BJ (cell line): ENCODE data around the gene SEPTIN1. TPM values are rescaled to one million over a fixed set of nuclear protein-coding genes. Genes with fewer than 3 reads are reported as not detected.

Source experiments
- CTCF ChIA-PET: fragments of 350-600 bp; formaldehyde crosslinking; extraction: SDS; loops from one replicate; lab custom pipeline; 2021; ENCODE audit warnings: antibody characterized with exemption, inconsistent platforms; lab: Yijun Ruan, JAX
- POLR2A ChIA-PET: fragments of 300-600 bp; sonication (Branson Sonifier 250); formaldehyde crosslinking; extraction: SDS; loops from one replicate; lab custom pipeline; 2021; ENCODE audit warnings: antibody characterized with exemption; lab: Charles Lee
- DNase-seq: peaks from one replicate; pipeline ENCODE4 v3.0.0-alpha.2; 2011; ENCODE audit warnings: low read depth
- H3K27me3 ChIP-seq: 2 replicates; pipeline ENCODE4 v1.6.0; 2011; ENCODE audit warnings: low read length; ENCODE audit not compliant: control insufficient read depth, insufficient read depth
- H3K36me3 ChIP-seq: 2 replicates; pipeline ENCODE4 v1.5.1; 2011; ENCODE audit warnings: low read length; ENCODE audit not compliant: control insufficient read depth, insufficient read depth
- H3K4me3 ChIP-seq: 2 replicates; pipeline ENCODE4 v1.5.1; 2011; ENCODE audit warnings: low read depth, mild to moderate bottlenecking, control low read depth, low read length
- CTCF ChIP-seq: IDR thresholded peaks from 2 replicates; pipeline ENCODE4 v1.5.1; 2011; ENCODE audit warnings: low read depth, mild to moderate bottlenecking, control low read depth, inconsistent platforms, low read length, moderate library complexity; ENCODE audit not compliant: insufficient read depth
- polyA plus RNA-seq: library from polyadenylated mRNA; depleted of rRNA; stranded (reverse); fragments of >200 nt; gene quantifications from 2 replicates; pipeline ENCODE4 v1.2.3, GENCODE V29; 2011

The SEPTIN1 gene
- polyA plus RNA-seq, 1 experiment, result 0.17 TPM

- CTCF ChIA-PET, result no interaction called here
Measured at GRCh38 chr16:30351001-30351441, 31.3 kb downstream of the SEPTIN1 start.

GRCh38 chr16:30350134-30350871 lies 32.1 kb downstream of the SEPTIN1 start:
- Histone ChIP-seq H3K4me3 (no peak overlapping the region), H3K27me3 (no peaks in the 10 kb centered on the region), H3K36me3 (peaks cover 6% of the 10 kb centered on the region; the same call in 1 of the 2 replicates)
- no peak for TF ChIP-seq CTCF
- POLR2A ChIA-PET, result interaction anchor here (0.6 kb wide), 2 partner anchors 21 to 68 kb away, joined by 3 to 4 read pairs; no protein-coding TSS in a partner anchor
- no peak for DNase-seq
- CTCF ChIA-PET, result interaction anchor here (0.6 kb wide), 1 partner anchor 24 kb away, joined by 3 read pairs; no protein-coding TSS in a partner anchor

More at GRCh38 chr16:30351001-30351441, 31.3 kb downstream of the SEPTIN1 start:
- TF ChIP-seq CTCF, result no peak
- H3K36me3 ChIP-seq, result peaks cover 6% of the 10 kb centered on the region; the same call in 1 of the 2 replicates
- no peak overlapping the region for H3K4me3 ChIP-seq
- H3K27me3 ChIP-seq, result no peaks in the 10 kb centered on the region
- POLR2A ChIA-PET, result no interaction called here
- no peak for DNase-seq

GRCh38 chr16:30349675-30350074 lies 32.7 kb downstream of the SEPTIN1 start:
- H3K36me3 ChIP-seq, result peaks cover 6% of the 10 kb centered on the region; the same call in 1 of the 2 replicates
- no peak for TF ChIP-seq CTCF
- ChIA-PET CTCF (no interaction called here), POLR2A (no interaction called here)
- H3K4me3 ChIP-seq, result no peak overlapping the region
- DNase-seq, result no peak
- H3K27me3 ChIP-seq, result no peaks in the 10 kb centered on the region

GRCh38 chr16:30348929-30349328 lies 33.4 kb downstream of the SEPTIN1 start:
- Histone ChIP-seq H3K36me3 (peaks cover 6% of the 10 kb centered on the region; the same call in 1 of the 2 replicates), H3K27me3 (no peaks in the 10 kb centered on the region), H3K4me3 (no peak overlapping the region)
- ChIA-PET POLR2A (no interaction called here), CTCF (no interaction called here)
- TF ChIP-seq CTCF, result no peak
- no peak for DNase-seq

- ChIA-PET CTCF (no interaction called here), POLR2A (no interaction called here)
- Histone ChIP-seq H3K4me3 (no peak overlapping the region), H3K27me3 (no peaks in the 10 kb centered on the region), H3K36me3 (peaks cover 3% of the 10 kb centered on the region; the same call in 1 of the 2 replicates)
- no peak for TF ChIP-seq CTCF
- DNase-seq, result no peak
Measured at GRCh38 chr16:30348113-30348512, 34.2 kb downstream of the SEPTIN1 start.
